Measurements from ENCODE around the gene LMNA.

LMNA gene

GRCh38 chr1:156082309-156083091 lies 32.0 kb upstream of the LMNA start, which contains the start of gene MEX3A:
Gene MEX3A, minus strand, starts transcription at chr1:156082465. Its CDS starts 467 bp downstream, at chr1:156081998.
- DNase-seq: peak; percentile 80

GRCh38 chr1:156083800-156084790 lies 30.4 kb upstream of the LMNA start:
- no peak for DNase-seq

- DNase-seq: no peak
These were observed 28.3 kb upstream of the LMNA start for GRCh38 chr1:156086256-156086662.

- DNase-seq: no peak
These were observed 24.8 kb upstream of the LMNA start for GRCh38 chr1:156089704-156090103.

GRCh38 chr1:156090138-156090839 lies 24.2 kb upstream of the LMNA start:
- no peak for DNase-seq

GRCh38 chr1:156090840-156091188 lies 23.7 kb upstream of the LMNA start:
- DNase-seq: peak; percentile 69

GRCh38 chr1:156091610-156092009 lies 22.9 kb upstream of the LMNA start:
- no peak for DNase-seq

GRCh38 chr1:156095906-156096508 lies 18.5 kb upstream of the LMNA start:
- no peak for DNase-seq

- peak; percentile 50 for DNase-seq
These were observed 17.7 kb upstream of the LMNA start for GRCh38 chr1:156096640-156097391.

GRCh38 chr1:156097499-156098178 lies 16.9 kb upstream of the LMNA start:
- DNase-seq: no peak

GRCh38 chr1:156098784-156099183 lies 15.7 kb upstream of the LMNA start:
- no peak for DNase-seq

GRCh38 chr1:156099282-156099681 lies 15.2 kb upstream of the LMNA start:
- no peak for DNase-seq

GRCh38 chr1:156100205-156100995 lies 14.1 kb upstream of the LMNA start:
- DNase-seq: peak; percentile 23

- no peak for DNase-seq
These were observed 12.6 kb upstream of the LMNA start for GRCh38 chr1:156101880-156102279.

- no peak for DNase-seq
These were observed 11.6 kb upstream of the LMNA start for GRCh38 chr1:156102633-156103511.

- DNase-seq: no peak
These were observed 11.0 kb upstream of the LMNA start for GRCh38 chr1:156103521-156103947.

- DNase-seq: peak; percentile 13
These were observed 10.3 kb upstream of the LMNA start for GRCh38 chr1:156104065-156104810.

Data from NCI-H1092 (cell line).